Activated CD4-positive, alpha-beta T cell treated with anti-CD3 and anti-CD28 coated beads, Interleukin-10, Interleukin-2, amounts not matched to agents 100 ng/mL and 50 ng/mL, durations not matched to agents 16 hours and 8 hours (primary cell): ENCODE data around the gene NCOA3.
A peak's percentile ranks its signal among the peaks of the same experiment; 100 is the strongest.
"Not testable (repeated sequence)": the region's sequence is repeated elsewhere in the genome, so short reads cannot be mapped to it uniquely, and the experiment has no call there.

ENCODE experiments used
- DNase-seq: peaks from one replicate; pipeline ENCODE4 v3.0.0-alpha.2; 2020

Gene NCOA3

DNA sequence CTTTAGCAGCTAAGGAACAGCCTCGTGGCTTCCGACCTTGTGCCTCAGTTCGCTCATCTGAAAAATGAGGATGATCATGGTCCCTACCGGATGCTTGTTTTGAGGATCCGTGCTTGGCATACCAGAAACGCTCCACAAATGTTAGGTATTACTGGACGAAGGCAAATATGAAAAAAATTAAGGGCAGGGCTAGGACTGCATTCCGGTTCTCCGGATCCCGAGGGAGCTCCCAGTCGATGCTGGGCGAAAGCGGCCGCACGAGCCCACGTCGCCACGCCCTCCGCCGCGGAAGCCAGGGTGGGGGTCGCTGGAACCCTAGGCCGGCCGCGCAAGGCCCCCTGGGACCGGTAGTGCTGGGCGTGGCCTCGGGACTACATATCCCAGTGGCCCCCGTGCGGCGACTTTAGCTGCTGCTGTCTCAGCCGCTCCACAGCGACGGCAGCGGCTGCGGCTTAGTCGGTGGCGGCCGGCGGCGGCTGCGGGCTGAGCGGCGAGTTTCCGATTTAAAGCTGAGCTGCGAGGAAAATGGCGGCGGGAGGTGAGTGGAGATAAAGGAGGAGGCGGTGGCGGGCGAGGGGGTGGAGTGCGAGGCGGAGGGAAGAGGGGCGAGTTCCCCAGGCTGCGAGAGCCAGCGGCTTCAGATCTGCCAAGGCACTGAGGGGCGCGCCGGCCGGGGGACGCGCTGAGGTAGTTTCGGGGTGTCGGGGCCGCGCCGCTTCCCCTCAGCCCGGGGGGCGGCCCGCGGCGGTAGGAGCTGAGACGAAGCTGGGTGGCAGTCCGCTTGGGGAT lies at the start of gene NCOA3:
NCOA3 (plus strand) TSS at position 406 of the 789 bp plus-strand sequence. CDS start 120,361 bp downstream, outside the sequence.
- peak; percentile 98 for DNase-seq

DNA sequence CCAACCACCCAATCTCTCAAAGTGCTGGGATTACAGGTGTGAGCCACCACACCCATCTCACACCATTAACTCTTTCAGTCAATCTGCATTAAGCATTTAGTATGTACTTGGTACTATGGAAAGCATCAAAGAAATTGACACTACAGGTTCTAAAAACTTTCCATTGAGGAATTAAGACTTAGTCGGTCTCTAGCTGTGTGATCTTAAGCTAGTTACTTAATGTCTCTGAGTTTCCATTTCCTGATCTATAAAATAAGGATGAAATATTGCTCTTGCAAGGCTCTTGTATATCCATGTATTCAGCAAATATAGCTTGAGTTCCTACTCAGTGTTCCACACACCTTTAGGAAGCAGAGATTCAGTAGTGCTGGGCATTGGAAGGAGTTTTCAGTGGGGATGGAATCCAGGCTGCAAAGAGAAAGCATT lies 48.9 kb upstream of the NCOA3 start:
- no peak for DNase-seq

DNA sequence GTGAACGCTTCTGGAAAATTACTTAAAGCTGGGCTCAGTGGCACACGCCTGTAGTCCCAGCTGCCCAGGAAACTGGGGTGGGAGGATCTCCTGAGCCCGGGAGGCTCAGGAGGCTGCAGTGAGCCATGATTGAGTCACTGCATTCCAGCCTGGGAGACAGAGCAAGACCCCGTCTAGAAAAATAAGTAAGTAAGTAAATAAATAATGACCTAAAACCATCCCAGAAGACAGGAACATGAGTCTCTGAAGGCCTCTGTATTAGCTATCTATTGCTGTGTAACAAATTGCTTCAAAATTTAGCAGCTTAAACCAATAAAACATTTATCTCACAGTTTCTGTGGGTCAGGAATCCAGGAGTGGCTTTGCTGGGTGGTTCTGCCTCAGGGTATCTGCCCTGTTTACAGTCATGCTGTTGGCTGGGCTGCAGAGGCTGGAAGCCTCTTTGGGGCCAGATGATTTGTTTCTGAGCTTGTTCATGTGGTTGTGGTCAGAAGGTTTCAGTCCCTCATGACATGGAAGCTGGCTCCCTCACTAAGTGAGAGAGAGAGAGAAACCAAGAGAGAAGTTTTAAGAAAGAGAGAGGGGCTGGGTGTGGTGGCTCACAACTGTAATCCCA lies 48.4 kb upstream of the NCOA3 start:
- DNase-seq = peak; percentile 93

DNA sequence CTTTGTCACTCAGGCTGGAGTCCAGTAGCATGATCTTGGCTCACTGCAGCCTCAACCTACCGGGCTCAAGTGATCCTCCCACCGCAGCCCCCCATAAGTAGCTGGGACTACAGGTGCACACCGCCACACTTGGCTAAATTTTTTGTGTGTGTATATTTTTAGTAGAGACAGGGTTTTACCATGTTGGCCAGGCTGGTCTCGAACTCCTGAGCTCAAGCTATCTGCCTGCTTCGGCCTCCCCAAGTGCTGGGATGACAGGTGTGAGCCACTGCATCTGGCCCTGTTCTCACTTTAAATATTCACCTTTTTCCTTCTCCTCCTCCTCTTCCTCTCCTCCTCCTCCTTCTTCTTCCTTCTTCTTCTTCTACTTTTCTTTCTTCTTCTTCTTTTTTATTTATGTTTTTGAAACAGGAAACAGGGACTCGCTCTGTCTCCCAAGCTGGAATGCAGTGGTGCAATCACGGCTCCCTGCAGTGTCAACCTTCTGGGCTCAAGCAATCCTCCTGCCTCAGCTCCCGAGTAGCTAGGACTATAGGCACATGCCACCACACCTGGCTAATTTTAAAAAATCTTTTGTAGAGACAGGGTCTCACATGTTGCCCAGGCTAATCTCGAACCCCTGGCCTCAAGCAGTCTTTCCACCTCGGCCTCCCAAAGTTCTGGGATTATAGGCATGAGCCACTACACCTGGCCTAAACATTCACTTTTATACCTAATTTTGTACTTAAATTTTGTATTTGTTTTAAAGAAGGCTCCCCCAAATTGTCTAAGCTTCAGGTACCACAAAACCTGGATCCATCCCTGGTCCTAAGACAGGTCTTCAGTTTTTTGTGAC lies 47.2 kb upstream of the NCOA3 start:
- DNase-seq = no peak

DNA sequence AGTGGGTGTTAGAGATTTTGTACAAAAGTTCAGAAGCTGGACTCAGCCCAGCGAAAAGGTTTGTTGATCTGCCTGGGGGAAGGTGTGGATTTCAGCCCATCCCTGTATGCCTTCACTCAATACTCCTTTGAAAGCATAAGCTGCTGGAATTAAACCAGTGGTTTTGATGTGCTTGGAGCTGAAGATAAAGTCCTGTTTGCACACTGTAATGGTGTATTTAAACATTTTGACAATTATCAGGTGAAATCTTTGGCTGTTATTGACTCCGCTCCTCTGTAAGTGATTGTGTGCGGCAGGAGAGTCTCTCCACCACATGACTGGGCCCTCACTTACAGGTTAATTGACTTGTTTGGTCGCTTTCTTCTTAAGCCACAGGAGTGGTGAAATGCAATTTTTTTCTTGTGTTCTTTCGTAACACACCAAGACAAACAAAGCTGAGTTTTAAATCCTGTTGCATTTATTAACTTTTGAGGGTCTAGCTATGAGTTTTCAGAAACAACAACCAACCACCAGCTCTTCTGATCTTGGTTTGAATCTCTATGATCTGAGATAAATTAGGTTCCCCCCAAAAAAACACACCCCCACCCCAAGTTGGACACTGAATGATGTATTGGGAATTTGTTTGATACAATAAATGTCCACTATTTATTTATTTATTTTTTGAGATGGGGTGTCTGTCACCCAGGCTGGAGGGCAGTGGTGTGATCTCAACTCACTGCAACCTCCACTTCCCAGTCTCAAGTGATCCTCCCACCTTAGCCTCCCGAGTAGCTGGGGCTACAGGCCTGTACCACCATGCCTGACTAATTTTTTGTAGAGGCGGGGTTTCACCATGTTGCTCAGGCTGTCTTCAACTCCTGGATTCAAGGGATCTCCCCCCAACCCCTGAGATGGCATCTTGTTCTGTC lies 46.3 kb upstream of the NCOA3 start:
- DNase-seq = no peak

DNA sequence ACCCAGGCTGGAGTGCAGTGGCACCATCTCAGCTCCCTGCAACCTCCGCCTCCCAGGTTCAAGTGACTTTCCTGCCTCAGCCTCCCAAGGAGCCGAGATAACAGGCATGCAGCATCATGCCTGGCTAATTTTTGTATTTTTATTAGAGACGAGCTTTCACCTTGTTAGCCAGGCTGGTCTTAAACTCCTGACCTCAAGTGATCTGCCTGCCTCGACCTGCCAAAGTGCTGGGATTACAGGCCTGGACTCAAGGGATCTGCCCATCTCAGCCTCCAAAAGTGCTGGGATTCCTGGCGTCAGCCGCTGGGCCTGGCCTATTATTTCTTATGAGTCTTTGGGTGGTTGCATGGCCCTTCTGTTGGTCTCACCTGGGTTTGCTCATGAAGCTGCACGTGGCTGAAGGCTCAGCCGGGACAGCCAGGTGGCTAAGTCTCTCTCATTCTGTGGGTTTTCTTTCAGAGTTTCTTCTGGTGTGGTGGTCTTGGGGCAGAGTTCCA lies 45.6 kb upstream of the NCOA3 start:
- DNase-seq = no peak

DNA sequence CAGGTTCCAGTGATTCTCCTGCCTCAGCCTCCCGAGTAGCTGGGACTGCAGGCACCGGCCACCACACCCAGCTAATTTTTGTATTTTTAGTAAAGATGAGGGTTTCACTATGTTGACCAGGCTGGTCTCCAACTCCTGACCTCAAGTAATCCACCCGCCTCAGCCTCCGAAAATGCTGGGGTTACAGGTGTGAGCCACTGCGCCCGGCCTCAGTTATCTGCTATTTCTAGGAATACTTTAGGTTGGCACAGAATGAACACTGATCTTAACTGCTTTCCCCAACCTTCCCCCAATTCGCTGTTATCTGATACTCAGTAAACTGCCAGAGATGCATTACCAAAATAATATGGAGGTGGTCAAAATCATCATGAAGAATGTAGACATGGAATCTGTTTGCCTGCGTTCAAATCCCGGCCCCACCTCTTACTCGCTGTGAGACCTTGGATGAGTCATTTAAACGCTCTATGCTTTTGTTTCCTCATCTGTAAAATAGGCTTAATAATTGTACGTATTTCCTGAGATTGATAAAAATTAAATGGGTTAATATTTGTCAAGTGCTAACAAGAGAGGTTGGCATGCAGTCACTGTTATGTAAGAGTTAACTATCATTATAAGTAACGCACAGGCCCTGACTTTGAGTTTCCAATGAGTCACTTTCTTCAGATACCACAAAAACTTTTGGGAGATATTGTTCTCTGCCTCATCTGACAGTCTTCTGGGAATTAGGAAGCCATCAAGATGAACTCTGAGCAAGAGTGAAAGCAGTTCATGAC lies 44.5 kb upstream of the NCOA3 start:
- DNase-seq = peak; percentile 91

DNA sequence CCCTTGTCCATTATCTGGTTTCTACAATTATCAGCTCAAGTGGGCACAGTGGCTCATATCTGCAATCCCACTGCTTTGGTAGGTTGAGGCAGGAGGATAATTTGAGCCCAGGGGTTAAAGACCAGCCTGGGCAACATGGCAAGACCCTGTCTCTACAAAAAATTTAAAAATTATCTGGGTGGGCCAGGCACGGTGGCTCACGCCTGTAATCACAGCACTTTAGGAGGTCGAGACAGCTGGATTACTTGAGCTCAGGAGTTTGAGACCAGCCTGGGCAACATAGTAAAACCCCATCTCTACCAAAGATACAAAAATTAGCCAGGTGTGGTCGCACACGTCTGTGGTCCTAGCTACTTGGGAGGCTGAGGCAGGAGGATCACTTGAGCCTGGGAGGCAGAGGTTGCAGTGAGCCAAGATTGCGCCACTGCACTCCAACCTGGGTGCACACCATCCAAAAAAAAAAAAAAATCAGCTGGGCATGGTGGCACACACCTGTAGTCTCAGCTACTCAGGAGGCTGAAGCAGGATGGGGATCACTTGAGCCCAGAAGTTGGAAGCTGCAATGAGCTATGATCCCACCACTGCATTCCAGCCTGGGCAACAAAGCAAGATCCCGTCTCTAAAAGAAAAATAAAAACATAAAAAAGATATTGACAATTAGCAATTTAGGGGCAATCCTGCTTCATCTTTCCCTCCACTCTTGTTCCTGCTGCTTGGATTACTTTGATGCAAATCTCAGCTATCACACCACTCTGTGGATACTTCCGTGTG lies 43.2 kb upstream of the NCOA3 start:
- DNase-seq = not testable (repeated sequence)

DNA sequence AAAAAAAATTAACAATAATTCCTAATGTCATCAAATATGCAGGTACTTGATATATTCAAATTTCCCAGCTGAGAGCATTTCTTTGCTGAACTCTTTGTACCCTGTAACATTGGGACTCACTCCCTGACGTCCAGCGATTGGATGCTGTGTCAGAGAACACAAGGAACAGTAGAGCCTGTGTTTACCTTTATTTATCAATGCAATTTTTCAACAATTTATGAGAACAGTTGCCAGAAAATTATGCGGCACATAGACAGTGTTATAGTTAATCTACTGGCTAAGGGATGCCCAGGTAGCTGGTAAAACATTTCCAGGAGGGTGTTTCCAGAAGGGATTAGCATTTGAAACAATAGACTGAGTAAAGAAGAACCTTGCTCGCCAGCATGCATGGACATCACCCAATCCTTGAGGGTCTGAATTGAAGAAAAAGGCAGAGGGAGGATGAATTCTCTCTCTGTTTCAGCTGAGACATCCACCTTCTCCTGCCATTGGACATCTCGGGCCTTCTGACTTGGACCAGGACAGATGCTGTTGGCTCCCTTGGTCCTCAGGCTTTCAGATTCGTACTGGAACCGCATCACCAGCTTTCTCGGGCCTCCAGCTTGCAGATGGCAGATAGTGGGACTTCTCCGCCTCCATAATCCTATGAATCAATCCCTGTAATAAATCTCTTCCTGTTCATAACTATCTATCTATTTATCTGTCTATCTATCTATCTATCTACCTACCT lies 42.2 kb upstream of the NCOA3 start:
- DNase-seq = no peak

DNA sequence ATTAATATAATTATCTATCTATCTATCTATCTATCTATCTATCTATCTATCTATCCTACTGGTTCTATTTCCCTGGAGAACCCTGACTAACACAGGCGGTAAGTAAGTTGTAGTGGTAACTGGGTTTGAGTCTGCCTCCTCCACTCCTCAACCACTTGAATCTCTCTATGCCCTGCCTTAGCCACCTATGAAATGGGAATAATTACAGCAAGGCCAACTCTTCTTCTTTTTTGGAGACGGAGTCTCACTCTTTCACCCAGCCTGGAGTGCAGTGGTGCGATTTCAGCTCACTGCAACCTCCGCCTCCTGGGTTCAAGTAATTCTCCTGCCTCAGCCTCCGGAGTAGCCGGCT lies 41.0 kb upstream of the NCOA3 start:
- DNase-seq = not testable (repeated sequence)

DNA sequence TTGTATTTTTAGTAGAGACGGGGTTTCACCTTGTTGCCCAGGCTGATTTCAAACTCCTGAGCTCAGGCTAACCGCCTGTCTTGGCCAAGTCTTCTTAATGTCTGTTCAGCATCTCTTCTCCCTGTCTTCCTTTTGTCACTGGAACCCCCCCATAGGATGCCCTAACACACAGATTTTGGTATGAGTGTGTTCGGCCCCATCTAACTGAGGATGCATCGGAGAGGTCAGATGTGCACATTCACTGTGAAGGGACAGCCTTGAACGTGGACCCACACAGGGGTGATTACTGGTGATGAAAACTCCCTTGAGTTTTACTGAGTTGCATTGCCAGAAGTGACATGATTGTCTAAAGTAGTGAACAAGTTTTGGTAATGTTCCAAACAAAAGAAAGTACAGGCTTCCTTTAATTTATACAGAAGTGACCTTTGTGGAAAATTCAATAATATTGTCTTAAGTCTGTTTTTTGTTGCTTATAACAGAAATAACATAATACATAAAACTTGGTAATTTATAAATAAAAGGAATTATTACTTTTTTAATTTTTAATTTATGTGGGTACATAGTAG lies 40.5 kb upstream of the NCOA3 start:
- DNase-seq = no peak

DNA sequence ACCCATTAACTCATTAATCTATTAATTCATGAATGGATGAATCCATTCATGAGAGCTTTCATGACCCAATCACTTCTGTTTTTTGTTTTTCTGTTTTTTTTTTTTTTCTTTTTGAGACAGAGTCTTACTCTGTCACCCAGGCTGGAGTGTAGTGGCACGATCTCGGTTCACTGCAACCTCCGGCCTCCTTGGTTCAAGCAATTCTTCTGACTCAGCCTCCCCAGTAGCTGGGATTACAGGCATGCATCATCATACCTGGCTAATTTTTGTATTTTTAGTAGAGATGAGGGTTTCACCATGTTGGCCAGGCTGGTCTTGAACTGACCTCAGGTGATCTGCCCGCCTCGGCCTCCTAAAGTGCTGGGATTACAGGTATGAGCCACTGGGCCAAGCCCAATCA lies 39.8 kb upstream of the NCOA3 start:
- DNase-seq = not testable (repeated sequence)

DNA sequence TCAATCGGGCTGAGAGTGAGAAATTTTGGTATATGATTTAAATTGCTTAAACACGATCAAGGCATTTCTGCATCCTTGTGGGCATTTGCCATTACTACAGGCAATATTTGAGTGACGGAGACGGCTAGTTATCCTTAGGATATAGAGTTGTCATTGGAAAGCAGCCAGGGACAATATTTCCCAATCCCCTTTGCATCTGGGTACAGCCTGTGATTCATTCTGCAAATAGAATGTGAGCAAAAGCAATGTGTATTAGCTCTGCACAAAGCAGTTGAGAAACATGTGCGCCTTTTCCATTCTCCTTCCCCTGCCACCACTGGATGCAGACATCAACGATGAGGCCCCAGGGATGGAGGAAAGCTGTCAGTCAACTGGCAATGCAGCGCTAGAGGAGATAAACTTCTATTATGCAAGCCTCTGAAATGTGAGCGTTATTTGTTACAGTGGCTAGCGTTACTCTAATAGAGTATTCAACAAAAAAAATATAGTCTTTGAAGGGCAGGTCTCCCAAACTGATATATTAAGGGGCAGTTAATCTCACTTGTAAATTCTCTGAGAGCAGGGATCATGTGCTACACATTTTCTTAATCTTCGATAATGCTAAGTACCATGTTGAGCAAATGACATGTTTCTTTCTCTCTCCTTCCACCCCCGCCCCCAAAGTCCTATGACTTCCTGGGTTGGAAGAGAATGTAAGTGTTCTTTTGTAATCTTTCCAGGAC lies 37.1 kb upstream of the NCOA3 start:
- no peak for DNase-seq

DNA sequence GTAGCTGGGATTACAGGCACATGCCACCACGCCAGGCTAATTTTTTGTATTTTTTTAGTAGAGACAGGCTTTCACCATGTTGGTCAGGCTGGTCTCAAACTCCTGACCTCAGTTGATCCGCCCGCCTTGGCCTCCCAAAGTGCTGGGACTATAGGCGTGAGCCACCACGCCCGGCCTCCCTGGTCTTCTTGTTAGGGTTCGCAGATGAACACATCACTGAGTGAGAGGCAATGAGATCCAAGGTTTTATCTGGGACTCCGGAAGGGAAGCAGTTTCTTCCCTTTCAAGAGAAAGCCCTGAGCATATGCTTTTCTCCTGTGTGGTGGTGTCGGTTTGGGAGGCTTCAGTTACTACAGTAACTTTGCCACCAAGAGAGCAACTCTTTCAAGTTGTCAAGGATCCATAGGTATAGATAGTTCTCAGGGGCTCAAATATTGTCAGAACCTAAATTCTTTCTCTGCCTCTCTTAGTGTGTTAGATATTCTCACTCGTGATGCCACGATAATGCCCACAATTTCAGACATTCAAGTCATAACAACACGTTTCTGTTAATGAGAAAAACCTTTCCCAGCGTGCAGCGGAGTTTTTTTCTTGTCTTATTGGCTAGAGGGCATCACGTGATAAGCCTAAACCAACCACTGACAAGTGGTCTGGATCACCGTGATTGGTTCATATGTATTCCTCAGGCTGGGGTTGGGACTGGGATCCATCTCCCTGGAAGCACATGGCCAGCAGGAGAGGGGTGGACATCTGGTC lies 36.2 kb upstream of the NCOA3 start:
- no peak for DNase-seq

DNA sequence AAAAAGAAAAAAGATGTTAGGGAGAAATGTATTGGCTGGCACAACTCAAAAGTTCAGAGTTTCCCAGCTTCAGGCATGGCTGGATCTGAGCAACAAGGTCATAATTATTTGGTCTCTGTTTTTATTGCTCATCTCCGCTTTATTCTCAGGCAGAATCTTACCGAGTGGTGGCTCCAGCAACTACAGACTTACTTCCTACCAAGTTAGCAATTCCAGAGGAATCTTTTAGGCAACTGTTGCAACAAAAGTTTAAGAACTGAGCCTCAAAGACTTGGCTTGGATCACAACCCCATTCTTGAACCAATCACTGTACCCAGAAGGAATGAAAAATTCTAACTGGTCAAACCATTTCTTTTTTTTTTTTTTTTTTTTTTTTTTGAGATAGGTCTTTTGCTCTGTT lies 35.5 kb upstream of the NCOA3 start:
- DNase-seq = no peak

DNA sequence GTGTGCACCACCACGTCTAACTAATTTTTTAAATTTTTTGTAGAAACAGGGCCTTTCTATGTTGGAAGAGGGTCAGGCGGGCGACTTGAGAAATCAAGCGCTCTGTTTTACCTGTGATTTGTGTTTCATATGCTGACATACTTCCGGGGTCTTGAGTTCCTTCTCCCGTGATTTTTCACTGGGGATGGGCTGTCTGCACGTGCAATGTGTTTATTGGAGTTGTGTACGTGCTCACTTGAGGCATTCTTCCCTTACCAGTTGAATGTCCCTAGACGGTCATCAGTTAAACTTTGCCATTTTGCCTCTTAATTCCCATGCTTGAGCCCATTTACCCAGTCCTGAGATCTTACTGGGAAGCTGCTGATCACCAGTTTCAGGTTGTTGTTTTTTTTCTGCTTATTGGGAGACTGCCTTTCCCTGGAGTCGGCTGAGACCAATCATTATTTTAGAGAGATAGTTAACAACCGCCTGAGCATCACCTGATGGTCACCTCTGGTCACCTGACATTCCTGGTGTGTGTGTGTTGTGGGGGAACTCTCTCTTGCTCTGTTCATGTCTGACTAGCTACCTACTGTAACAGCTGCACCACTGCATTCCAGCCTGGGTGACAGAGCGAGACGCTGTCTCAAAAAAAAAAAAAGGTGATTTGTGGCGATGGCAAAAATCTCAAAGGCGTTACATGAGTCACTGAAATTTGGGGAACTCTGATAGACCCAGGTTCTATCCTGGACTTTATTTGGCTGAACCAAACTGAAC lies 34.8 kb upstream of the NCOA3 start:
- DNase-seq = no peak

DNA sequence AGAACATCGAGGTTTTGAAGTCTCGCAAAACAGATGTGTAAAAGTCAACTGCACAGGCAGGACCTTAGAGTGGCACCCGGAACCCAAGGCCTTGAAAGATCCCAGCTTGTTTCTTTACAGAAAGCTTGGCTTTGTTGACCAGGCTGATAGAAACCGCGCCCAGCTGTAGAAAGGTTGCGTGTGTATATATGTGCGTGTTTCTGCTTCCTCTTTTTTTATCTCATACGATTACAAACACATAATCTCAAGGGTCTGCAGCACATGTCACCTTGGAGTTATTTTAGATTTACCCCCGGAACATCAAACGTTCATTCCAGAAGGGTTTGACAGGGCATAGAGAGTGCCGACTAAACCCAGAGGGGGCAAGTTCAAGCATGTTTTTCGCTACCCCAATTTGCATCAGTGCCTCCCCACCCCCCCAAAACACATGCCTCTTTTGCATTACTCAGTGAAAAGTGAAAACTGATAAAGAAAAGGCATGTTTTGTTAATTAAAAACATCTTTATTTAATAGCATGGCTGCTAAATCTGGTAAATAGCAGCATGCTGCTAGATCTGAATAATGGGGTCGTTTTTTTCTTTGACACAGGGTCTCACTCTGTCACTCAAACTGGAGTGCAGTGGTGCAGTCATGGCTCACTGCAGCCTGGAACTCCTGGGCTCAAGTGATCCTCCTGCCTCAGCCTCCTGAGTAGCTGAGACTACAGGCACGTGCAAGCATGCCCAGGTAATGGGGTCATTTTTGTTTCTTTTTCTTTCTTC lies 33.2 kb upstream of the NCOA3 start:
- DNase-seq = no peak
